Measurements from ENCODE around the gene ARHGEF10L. TPM values are rescaled to one million over a fixed set of nuclear protein-coding genes. Genes with fewer than 3 reads are reported as not detected.

ARHGEF10L gene
- polyA plus RNA-seq, 1 donor (not counting 4 experiments of a cell fraction or from before 2014, with no cell fraction given): 2.4 TPM

DNA sequence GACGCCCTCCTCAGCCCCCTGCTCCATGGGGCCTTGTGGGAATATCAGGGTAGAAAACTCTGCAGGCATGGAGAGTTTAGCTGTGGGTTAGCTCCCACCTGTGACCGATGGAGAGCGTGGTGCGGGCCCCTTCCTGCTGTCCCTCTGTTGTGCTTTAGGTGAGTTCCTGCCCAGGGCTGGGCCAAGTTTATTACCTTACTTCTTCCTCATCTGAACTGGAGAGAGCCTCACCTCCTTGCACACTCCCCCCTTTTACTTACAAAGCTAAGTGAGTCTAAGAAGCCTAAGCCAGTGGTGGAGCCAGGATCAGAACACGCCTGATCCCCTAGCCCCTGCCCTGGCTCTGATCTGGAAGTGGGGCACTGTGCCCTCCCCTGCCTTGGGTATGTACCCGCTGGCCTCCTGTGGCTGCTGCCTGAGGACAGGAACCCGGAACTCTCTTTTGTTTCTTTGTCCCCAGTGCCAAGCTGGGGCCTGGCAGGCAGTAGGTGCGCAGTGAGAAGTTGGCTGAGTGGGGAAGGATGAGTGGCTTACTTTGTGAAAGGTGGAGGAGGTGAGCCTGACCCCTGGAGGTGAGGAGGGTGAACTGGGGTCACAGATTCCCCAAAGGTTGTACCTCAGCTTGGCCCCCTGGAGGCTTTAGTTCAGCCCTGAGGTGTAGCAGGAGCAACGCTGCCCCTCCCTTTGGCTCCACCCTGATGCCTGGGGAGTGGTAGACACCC is 32.9 kb downstream of the ARHGEF10L start:
- Histone ChIP-seq H3K27me3 (ENCODE audit: control insufficient read depth, extremely low read depth, insufficient read depth, low read length) (no peaks in the 10 kb centered on the region), H3K4me1 (ENCODE audit: control insufficient read depth, extremely low read depth, insufficient read depth, low read length) (peaks cover 9% of the 10 kb centered on the region), H3K36me3 (ENCODE audit: control insufficient read depth in 2 of 2, extremely low read depth in 1 of 2, insufficient read depth in 2 of 2, low read length in 2 of 2) (no peaks in the 10 kb centered on the region), H3K79me2 (ENCODE audit: control insufficient read depth, insufficient read depth, low read length) (no peaks in the 10 kb centered on the region), H3K4me3 (ENCODE audit: control insufficient read depth in 2 of 3, extremely low read depth in 1 of 3, insufficient read depth in 2 of 3, low read depth in 1 of 3, low read length in 3 of 3) (no peak overlapping the region), H3K9ac (ENCODE audit: control insufficient read depth, extremely low read depth, insufficient read depth, low read length) (no peak overlapping the region), H3K4me2 (ENCODE audit: control insufficient read depth, extremely low read depth, insufficient read depth, low read depth, low read length) (no peak overlapping the region), H2AFZ (ENCODE audit: control insufficient read depth, low read length) (no peak overlapping the region), H4K20me1 (ENCODE audit: control insufficient read depth, extremely low read depth, insufficient read depth, low read length) (no peaks in the 10 kb centered on the region), H3K9me3 (ENCODE audit: control insufficient read depth, low read depth, low read length) (no peaks in the 10 kb centered on the region), H3K9me1 (ENCODE audit: control insufficient read depth, extremely low read depth, insufficient read depth, low read length) (no peaks in the 10 kb centered on the region), H3K27ac (ENCODE audit: control insufficient read depth, insufficient read depth, low read length) (no peak overlapping the region)
- FAIRE-seq: no peak
- peak; percentile 30 to 51 (median 35) for TF ChIP-seq CTCF (optimal IDR thresholded peaks at IDR 0.05 in 1 of 3, IDR thresholded peaks at IDR 0.05 in 1 of 3, conservative IDR thresholded peaks at IDR 0.05 in 1 of 3; ENCODE audit: extremely low read depth in 1 of 3, insufficient read depth in 2 of 3, low read length in 3 of 3)
- no peak for TF ChIP-seq EZH2 (IDR thresholded peaks at IDR 0.05; ENCODE audit: low read length)
- dilution Hi-C loops (cut with MboI; ENCODE audit: extremely low pct_ligation_motif_present, low sequenced_read_pairs): no loop called here
- DNase-seq (ENCODE audit: low read depth, low spot score): no peak

DNA sequence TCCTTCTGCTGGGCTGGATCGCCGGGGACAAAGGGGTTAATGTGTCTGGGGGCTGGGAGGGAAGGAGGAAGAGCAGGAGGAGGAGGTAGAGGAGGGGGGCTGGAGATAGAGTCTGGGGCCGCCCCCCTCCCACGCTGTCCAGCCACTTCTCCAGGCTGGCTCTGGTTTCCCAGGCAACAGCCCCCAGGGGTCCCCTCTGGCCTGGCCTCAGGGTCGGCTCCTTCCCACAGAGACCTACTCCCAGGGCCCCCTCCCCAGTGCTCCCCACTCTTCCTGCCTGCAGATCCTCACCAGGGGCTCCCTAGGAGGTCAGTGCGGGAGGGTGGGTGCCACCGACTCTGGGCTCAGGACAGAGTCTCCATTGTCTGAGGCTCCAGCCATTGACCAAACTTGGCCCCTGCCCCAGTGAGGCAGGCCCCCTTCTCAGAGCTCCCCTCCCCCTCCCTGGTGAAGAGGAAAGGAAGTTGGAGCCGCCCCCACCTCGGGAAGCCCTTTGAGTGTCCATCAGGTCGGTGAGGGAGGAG is 34.1 kb downstream of the ARHGEF10L start:
- Histone ChIP-seq H3K27me3 (ENCODE audit: control insufficient read depth, extremely low read depth, insufficient read depth, low read length) (no peaks in the 10 kb centered on the region), H3K4me1 (ENCODE audit: control insufficient read depth, extremely low read depth, insufficient read depth, low read length) (peaks cover 9% of the 10 kb centered on the region), H4K20me1 (ENCODE audit: control insufficient read depth, extremely low read depth, insufficient read depth, low read length) (no peaks in the 10 kb centered on the region), H3K36me3 (ENCODE audit: control insufficient read depth in 2 of 2, extremely low read depth in 1 of 2, insufficient read depth in 2 of 2, low read length in 2 of 2) (no peaks in the 10 kb centered on the region), H3K9ac (ENCODE audit: control insufficient read depth, extremely low read depth, insufficient read depth, low read length) (no peak overlapping the region), H3K79me2 (ENCODE audit: control insufficient read depth, insufficient read depth, low read length) (no peaks in the 10 kb centered on the region), H3K9me3 (ENCODE audit: control insufficient read depth, low read depth, low read length) (no peaks in the 10 kb centered on the region), H3K4me3 (ENCODE audit: control insufficient read depth in 2 of 3, extremely low read depth in 1 of 3, insufficient read depth in 2 of 3, low read depth in 1 of 3, low read length in 3 of 3) (no peak overlapping the region), H3K27ac (ENCODE audit: control insufficient read depth, insufficient read depth, low read length) (no peak overlapping the region), H3K9me1 (ENCODE audit: control insufficient read depth, extremely low read depth, insufficient read depth, low read length) (no peaks in the 10 kb centered on the region), H2AFZ (ENCODE audit: control insufficient read depth, low read length) (no peak overlapping the region), H3K4me2 (ENCODE audit: control insufficient read depth, extremely low read depth, insufficient read depth, low read depth, low read length) (no peak overlapping the region)
- dilution Hi-C loops (cut with MboI; ENCODE audit: extremely low pct_ligation_motif_present, low sequenced_read_pairs): no loop called here
- TF ChIP-seq EZH2 (IDR thresholded peaks at IDR 0.05; ENCODE audit: low read length) (no peak), CTCF (optimal IDR thresholded peaks at IDR 0.05 in 1 of 3, IDR thresholded peaks at IDR 0.05 in 1 of 3, conservative IDR thresholded peaks at IDR 0.05 in 1 of 3; ENCODE audit: extremely low read depth in 1 of 3, insufficient read depth in 2 of 3, low read length in 3 of 3) (no peak)
- DNase-seq (ENCODE audit: low read depth, low spot score): no peak
- no peak for FAIRE-seq

Data from keratinocyte (primary cell).